ENCODE measurements around the gene PTPRM. TPM values are rescaled to one million over a fixed set of nuclear protein-coding genes. Genes with fewer than 3 reads are reported as not detected.

Gene PTPRM
- total and polyA plus RNA-seq, 2 of the 8 experiments (the other 6 are each of a cell fraction or from before 2014, with no cell fraction given), result 4.1 to 7.0 TPM

- TF ChIP-seq NANOG (IDR thresholded peaks at IDR 0.05; ENCODE audit: insufficient read depth, low read depth, low read length, poor library complexity, severe bottlenecking) (no peak), PHF8 (conservative IDR thresholded peaks at IDR 0.05; ENCODE audit: low read depth, low read length) (no peak), ZNF274 (IDR thresholded peaks at IDR 0.05; ENCODE audit: borderline replicate concordance, extremely low read depth, low read length) (no peak), EZH2 (IDR thresholded peaks at IDR 0.05; ENCODE audit: low read depth, low read length, severe bottlenecking) (no peak), CHD1 (IDR thresholded peaks at IDR 0.05; ENCODE audit: low read depth, low read length) (no peak), TCF12 (IDR thresholded peaks at IDR 0.05; ENCODE audit: low read depth, low read length) (no peak), YY1 (IDR thresholded peaks at IDR 0.05; ENCODE audit: low read depth, low read length) (no peak)
Observed at GRCh38 chr18:7579918-7580542, 12.9 kb downstream of the PTPRM start (continued).
